A549 (cell line): Measurements from ENCODE around the gene CELF4. TPM values are rescaled to one million over a fixed set of nuclear protein-coding genes. Genes with fewer than 3 reads are reported as not detected.

ENCODE experiments used
- ATAC-seq, 2 experiments: fragments of 200-7000 bp in 1 of 2; fragments of >200 bp in 1 of 2; cut with Nextera tagmentation in 1 of 2; cut with Tn5 transposase in 1 of 2; 3 replicates each; pipeline versions ENCODE4 v1.8.0 to v1.9.1; 2018 to 2020; ENCODE audit warnings: mild to moderate bottlenecking in 1 of 2, moderate library complexity in 1 of 2
- CTCF ChIA-PET: fragments of 300-600 bp; sonication (Branson Sonifier 250); formaldehyde crosslinking; extraction: SDS; loops from one replicate; lab custom pipeline; 2021; ENCODE audit warnings: antibody characterized with exemption, inconsistent platforms; lab: Yijun Ruan, JAX
- POLR2A ChIA-PET: fragments of 350-600 bp; formaldehyde crosslinking; extraction: SDS; loops from one replicate; lab custom pipeline; 2021; ENCODE audit warnings: antibody characterized with exemption, inconsistent platforms; lab: Yijun Ruan, JAX
- DNase-seq, 2 experiments: peaks; one replicate each; pipeline versions ENCODE4 v3.0.0 to v3.0.0-alpha.2; 2011 to 2016; ENCODE audit warnings: low read depth in 1 of 2, low spot score in 1 of 2
- FAIRE-seq: peaks from 2 replicates; lab custom pipeline; 2011; peaks lifted over from hg19 to GRCh38; lab: Jason Lieb, UNC
- H3K27ac ChIP-seq, 2 experiments: fragments of >200 bp; sonication (Bioruptor Twin); formaldehyde crosslinking; 3 replicates each; pipeline ENCODE4 v1.5.1; 2016 to 2017
- H3K4me1 ChIP-seq: fragments of >200 bp; sonication (Bioruptor Twin); formaldehyde crosslinking; 3 replicates; pipeline ENCODE4 v1.6.1; 2016
- H3K4me2 ChIP-seq: fragments of >200 bp; sonication (Bioruptor Twin); formaldehyde crosslinking; 3 replicates; pipeline ENCODE4 v1.6.1; 2016
- H3K4me3 ChIP-seq: fragments of >200 bp; sonication (Bioruptor Twin); formaldehyde crosslinking; 3 replicates; pipeline ENCODE4 v1.5.1; 2016
- H3K9me3 ChIP-seq: fragments of >200 bp; sonication (Bioruptor Twin); formaldehyde crosslinking; 3 replicates; pipeline ENCODE4 v1.6.1; 2016
- CBX8 ChIP-seq: fragments of 200-600 bp; sonication (generic); IDR thresholded peaks from 2 replicates; pipeline ENCODE4 v1.6.1; 2016
- EHF ChIP-seq: fragments of 250-450 bp; sonication (Bioruptor Pico); IDR thresholded peaks from 2 replicates; pipeline ENCODE4 v1.5.0; 2020; ENCODE audit warnings: mild to moderate bottlenecking
- EHMT2 ChIP-seq: fragments of 200-600 bp; sonication (generic); IDR thresholded peaks from 2 replicates; pipeline ENCODE4 v1.6.1; 2016; ENCODE audit warnings: antibody characterized with exemption, low read depth, mild to moderate bottlenecking, moderate library complexity
- EP300 ChIP-seq, 2 experiments: fragments of >200 bp; sonication (Bioruptor Twin); formaldehyde crosslinking; IDR thresholded peaks; 2 replicates in 1 of 2; 3 replicates in 1 of 2; pipeline ENCODE4 v1.6.1; 2016 to 2017
- FOSL2 ChIP-seq, 2 experiments: fragments of 450-650 bp in 1 of 2; fragments of >200 bp in 1 of 2; sonication (Bioruptor Twin) in 1 of 2; formaldehyde crosslinking; IDR thresholded peaks; 2 replicates each; pipeline versions ENCODE4 v1.5.0 to v1.6.1; 2016 to 2020; ENCODE audit warnings: mild to moderate bottlenecking in 1 of 2, moderate library complexity in 1 of 2
- FOXS1 ChIP-seq: fragments of 250-450 bp; sonication (Bioruptor Pico); IDR thresholded peaks from 2 replicates; pipeline ENCODE4 v1.5.0; 2020; ENCODE audit warnings: mild to moderate bottlenecking, moderate library complexity
- GATA3 ChIP-seq: IDR thresholded peaks from 2 replicates; pipeline ENCODE4 v1.6.1; 2012; ENCODE audit warnings: borderline replicate concordance
- HDAC2 ChIP-seq: fragments of 200-600 bp; sonication (generic); IDR thresholded peaks from 2 replicates; pipeline ENCODE4 v1.6.1; 2016
- HES2 ChIP-seq: fragments of >200 bp; sonication (Bioruptor Twin); formaldehyde crosslinking; IDR thresholded peaks from 2 replicates; pipeline ENCODE4 v1.6.1; 2016
- HOXA7 ChIP-seq: fragments of 250-450 bp; sonication (Bioruptor Pico); IDR thresholded peaks from 2 replicates; pipeline ENCODE4 v1.5.0; 2020; ENCODE audit warnings: mild to moderate bottlenecking, moderate library complexity
- JUNB ChIP-seq: fragments of >200 bp; sonication (Bioruptor Twin); formaldehyde crosslinking; IDR thresholded peaks from 2 replicates; pipeline ENCODE4 v1.6.1; 2016
- KDM1A ChIP-seq: fragments of 200-600 bp; sonication (generic); IDR thresholded peaks from 2 replicates; pipeline ENCODE4 v1.6.1; 2016; ENCODE audit warnings: low read depth, mild to moderate bottlenecking
- KDM5A ChIP-seq: fragments of 200-600 bp; sonication (generic); IDR thresholded peaks from 2 replicates; pipeline ENCODE4 v1.6.1; 2016; ENCODE audit warnings: antibody characterized with exemption, mild to moderate bottlenecking
- MAX ChIP-seq: IDR thresholded peaks from 2 replicates; pipeline ENCODE4 v1.6.1; 2012
- NR3C1 ChIP-seq: fragments of >200 bp; sonication (Bioruptor Twin); formaldehyde crosslinking; IDR thresholded peaks from 3 replicates; pipeline ENCODE4 v1.6.1; 2017
- POLR2A ChIP-seq: IDR thresholded peaks from 2 replicates; pipeline ENCODE4 v1.6.1; 2012; ENCODE audit warnings: mild to moderate bottlenecking, low read length
- RAD21 ChIP-seq, 2 experiments: fragments of >200 bp in 1 of 2; sonication (Bioruptor Twin) in 1 of 2; formaldehyde crosslinking in 1 of 2; IDR thresholded peaks in 1 of 2; conservative IDR thresholded peaks in 1 of 2; 2 replicates in 1 of 2; 3 replicates in 1 of 2; pipeline ENCODE4 v1.6.1; 2012 to 2018; ENCODE audit warnings: inconsistent platforms in 1 of 2
- RCOR1 ChIP-seq: fragments of 150-350 bp; IDR thresholded peaks from 2 replicates; pipeline ENCODE4 v1.6.1; 2014; ENCODE audit warnings: antibody characterized with exemption, low read length, low read depth
- RFX5 ChIP-seq: fragments of 450-650 bp; IDR thresholded peaks from 2 replicates; pipeline ENCODE4 v1.7.1; 2014; ENCODE audit warnings: antibody characterized with exemption, mild to moderate bottlenecking, moderate library complexity
- SMC3 ChIP-seq: fragments of >200 bp; sonication (Bioruptor Twin); formaldehyde crosslinking; IDR thresholded peaks from 3 replicates; pipeline ENCODE4 v1.6.1; 2018; ENCODE audit warnings: inconsistent platforms
- TP53 ChIP-seq: fragments of 250-450 bp; sonication (Bioruptor Pico); IDR thresholded peaks from 2 replicates; pipeline ENCODE4 v1.5.0; 2021; ENCODE audit warnings: mild to moderate bottlenecking, moderate library complexity
- ZFP36 ChIP-seq: fragments of 450-650 bp; IDR thresholded peaks from 2 replicates; pipeline ENCODE4 v1.6.1; 2014; ENCODE audit warnings: borderline replicate concordance; ENCODE audit not compliant: partially characterized antibody
- ZSCAN20 ChIP-seq: fragments of 250-450 bp; sonication (Bioruptor Pico); IDR thresholded peaks from 2 replicates; pipeline ENCODE4 v1.8.0; 2022; ENCODE audit warnings: mild to moderate bottlenecking, moderate library complexity
- WGBS: methylation state at CpG from one replicate; pipeline ENCODE4 v1.1.6; 2017; ENCODE audit errors: missing lambda C conversion rate; 5-methylcytosine and 5-hydroxymethylcytosine counted together
- polyA plus RNA-seq, 4 experiments: library from polyadenylated mRNA; depleted of rRNA in 3 of 4; stranded (reverse); fragments of >200 nt; fragmentation: RNase III in 1 of 4; extraction: RNeasy Plus Mini Kit Qiagen cat#74134 plus additional on column Dnase treatment in 1 of 4; gene quantifications; 2 replicates in 3 of 4; 3 replicates in 1 of 4; pipeline ENCODE4 v1.2.3, GENCODE V29; 2011 to 2017
- TF ChIP-seq, protein P1 (sequence below): IDR thresholded peaks from 2 replicates; pipeline ENCODE4 v1.6.1; 2012; ENCODE audit warnings: low read depth, borderline replicate concordance
- TF ChIP-seq, protein P2 (sequence below): fragments of 250-450 bp; sonication (Bioruptor Pico); IDR thresholded peaks from 2 replicates; pipeline ENCODE4 v1.5.0; 2020; ENCODE audit warnings: low read depth, mild to moderate bottlenecking, moderate library complexity

The CELF4 gene
- polyA plus RNA-seq, 2 of the 4 experiments (the other 2 are of a cell fraction), result 0.08 TPM; not detected in 1

- ChIA-PET CTCF (interaction anchor here (1.7 kb wide), 1 partner anchor 26 kb away, joined by 5 read pairs; no protein-coding TSS in a partner anchor), POLR2A (no interaction called here)
- no peak for DNase-seq
- no peak overlapping the region for H3K4me3 ChIP-seq
- H3K9me3 ChIP-seq, result no peaks in the 10 kb centered on the region
- no peak for FAIRE-seq
- ATAC-seq, result no peak
- no peak overlapping the region for H3K4me2 ChIP-seq
- 57% methylated on average over 1 of the region's 1 CpG for WGBS
- no peak for TF ChIP-seq CBX8
- TF ChIP-seq HES2, result no peak
- TF ChIP-seq ZFP36, result peak; percentile 36
- TF ChIP-seq, all 56 proteins: peak for 1
- Histone ChIP-seq H3K27ac (no peak overlapping the region), H3K4me1 (no peaks in the 10 kb centered on the region)
Measured at GRCh38 chr18:37316468-37316867, 249.1 kb downstream of the CELF4 start.

DNA sequence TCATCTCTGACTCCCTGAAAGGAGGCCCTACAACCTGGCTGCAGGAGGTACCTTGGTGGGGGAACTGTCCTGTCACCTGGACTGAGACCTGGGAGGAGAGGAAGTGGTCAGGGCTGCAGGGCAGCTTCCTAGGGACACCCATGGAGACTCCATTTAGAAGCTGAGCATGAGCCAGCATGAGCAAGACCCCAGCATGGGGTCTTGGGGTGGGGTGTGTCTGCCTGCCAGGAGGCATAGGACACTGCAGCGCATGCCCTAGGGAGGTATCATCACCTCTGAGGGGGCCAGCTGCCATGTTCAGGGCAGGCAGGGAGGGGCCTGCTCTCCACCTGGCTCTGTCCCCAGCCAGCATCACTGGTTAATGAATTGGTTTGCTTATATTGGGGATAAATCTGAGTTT is 249.7 kb downstream of the CELF4 start:
- CTCF ChIA-PET, result interaction anchor here (1.7 kb wide), 1 partner anchor 27 kb away, joined by 5 read pairs; no protein-coding TSS in a partner anchor
- no peak for TF ChIP-seq FOXS1 (CRISPR knock-in tag)
- no peak for TF ChIP-seq HOXA7
- no peak for TF ChIP-seq RAD21 (conservative IDR thresholded peaks at IDR 0.05 in 1 of 2, IDR thresholded peaks at IDR 0.05 in 1 of 2)
- TF ChIP-seq POLR2A, result no peak
- no peak for TF ChIP-seq EHMT2
- TF ChIP-seq RCOR1, result no peak
- no peak for TF ChIP-seq FOSL2 (IDR thresholded peaks at IDR 0.05)
- TF ChIP-seq FOSL2 (CRISPR knock-in tag; IDR thresholded peaks at IDR 0.05), result no peak
- TF ChIP-seq, protein P1, sequence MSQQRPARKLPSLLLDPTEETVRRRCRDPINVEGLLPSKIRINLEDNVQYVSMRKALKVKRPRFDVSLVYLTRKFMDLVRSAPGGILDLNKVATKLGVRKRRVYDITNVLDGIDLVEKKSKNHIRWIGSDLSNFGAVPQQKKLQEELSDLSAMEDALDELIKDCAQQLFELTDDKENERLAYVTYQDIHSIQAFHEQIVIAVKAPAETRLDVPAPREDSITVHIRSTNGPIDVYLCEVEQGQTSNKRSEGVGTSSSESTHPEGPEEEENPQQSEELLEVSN, result no peak
- no peak for TF ChIP-seq ZSCAN20 (CRISPR knock-in tag)
- no peak for TF ChIP-seq TP53 (CRISPR knock-in tag)
- no peak for TF ChIP-seq GATA3
- TF ChIP-seq, all 56 proteins: peak for 0

GRCh38 chr18:37314534-37314933 is 251.1 kb downstream of the CELF4 start:
- Histone ChIP-seq H3K9me3 (no peaks in the 10 kb centered on the region), H3K4me3 (no peak overlapping the region), H3K27ac (no peak overlapping the region), H3K4me2 (no peak overlapping the region), H3K4me1 (no peaks in the 10 kb centered on the region)
- FAIRE-seq (no peak), ATAC-seq (peak in 1 of 2 experiments; percentile 39; a peak in 2 of 6 replicates), DNase-seq (no peak)
- TF ChIP-seq NR3C1 (no peak), JUNB (no peak), EP300 (IDR thresholded peaks at IDR 0.05) (no peak), EHMT2 (no peak), FOXS1 (CRISPR knock-in tag) (no peak), SMC3 (no peak), HDAC2 (no peak), RFX5 (no peak)
- TF ChIP-seq, protein P2, sequence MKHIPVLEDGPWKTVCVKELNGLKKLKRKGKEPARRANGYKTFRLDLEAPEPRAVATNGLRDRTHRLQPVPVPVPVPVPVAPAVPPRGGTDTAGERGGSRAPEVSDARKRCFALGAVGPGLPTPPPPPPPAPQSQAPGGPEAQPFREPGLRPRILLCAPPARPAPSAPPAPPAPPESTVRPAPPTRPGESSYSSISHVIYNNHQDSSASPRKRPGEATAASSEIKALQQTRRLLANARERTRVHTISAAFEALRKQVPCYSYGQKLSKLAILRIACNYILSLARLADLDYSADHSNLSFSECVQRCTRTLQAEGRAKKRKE (CRISPR knock-in tag), result no peak
- 14% methylated on average over 2 of the region's 5 CpGs for WGBS
- CTCF ChIA-PET, result interaction anchor here (1.5 to 1.8 kb wide), 2 partner anchors 9 to 13 kb away, joined by 3 to 4 read pairs; no protein-coding TSS in a partner anchor
- POLR2A ChIA-PET, result no interaction called here

More for the DNA sequence above, 249.7 kb downstream of the CELF4 start:
- ATAC-seq (no peak), DNase-seq (no peak), FAIRE-seq (no peak)
- Histone ChIP-seq H3K4me3 (no peak overlapping the region), H3K4me1 (no peaks in the 10 kb centered on the region), H3K27ac (no peak overlapping the region), H3K9me3 (no peaks in the 10 kb centered on the region), H3K4me2 (no peak overlapping the region)
- WGBS, result no CpG with 5 or more reads among the region's 1 CpG
- POLR2A ChIA-PET, result no interaction called here

GRCh38 chr18:37313624-37314023 is 252.0 kb downstream of the CELF4 start:
- Histone ChIP-seq H3K27ac (no peak overlapping the region), H3K9me3 (no peaks in the 10 kb centered on the region), H3K4me1 (no peaks in the 10 kb centered on the region), H3K4me2 (no peak overlapping the region), H3K4me3 (no peak overlapping the region)
- WGBS, result 68% methylated on average over 7 of the region's 10 CpGs
- TF ChIP-seq HES2, result no peak
- no peak for TF ChIP-seq KDM5A
- no peak for TF ChIP-seq EHF (CRISPR knock-in tag)
- TF ChIP-seq KDM1A, result no peak
- no peak for TF ChIP-seq RAD21 (conservative IDR thresholded peaks at IDR 0.05 in 1 of 2, IDR thresholded peaks at IDR 0.05 in 1 of 2)
- TF ChIP-seq MAX, result no peak
- no peak for TF ChIP-seq CBX8
- FAIRE-seq (no peak), ATAC-seq (no peak), DNase-seq (no peak)
- CTCF ChIA-PET, result interaction anchor here (1.8 kb wide), 1 partner anchor 10 kb away, joined by 4 read pairs; no protein-coding TSS in a partner anchor
- POLR2A ChIA-PET, result no interaction called here
